ENCODE results near the gene FASN.

FASN gene

GRCh38 chr17:82118168-82118814 lies 20.3 kb upstream of the FASN start:
- no peak for DNase-seq (ENCODE audit: low read depth in 2 of 2, low spot score in 1 of 2)

- no peak for DNase-seq (ENCODE audit: low read depth in 2 of 2, low spot score in 1 of 2)
Observed at GRCh38 chr17:82117139-82118090, 19.4 kb upstream of the FASN start.

- no peak for DNase-seq (ENCODE audit: low read depth in 2 of 2, low spot score in 1 of 2)
Observed at GRCh38 chr17:82116246-82116645, 18.2 kb upstream of the FASN start.

- DNase-seq (ENCODE audit: low read depth in 2 of 2, low spot score in 1 of 2): no peak
Observed at GRCh38 chr17:82114872-82115271, 16.8 kb upstream of the FASN start.

GRCh38 chr17:82114447-82114846 lies 16.4 kb upstream of the FASN start:
- no peak for DNase-seq (ENCODE audit: low read depth in 2 of 2, low spot score in 1 of 2)

- DNase-seq (ENCODE audit: low read depth in 2 of 2, low spot score in 1 of 2): no peak
Observed at GRCh38 chr17:82113941-82114340, 15.9 kb upstream of the FASN start.

- DNase-seq (ENCODE audit: low read depth in 2 of 2, low spot score in 1 of 2): no peak
Observed at GRCh38 chr17:82113422-82113821, 15.4 kb upstream of the FASN start.

- no peak for DNase-seq (ENCODE audit: low read depth in 2 of 2, low spot score in 1 of 2)
Observed at GRCh38 chr17:82112914-82113311, 14.9 kb upstream of the FASN start.

GRCh38 chr17:82112181-82112913 lies 14.3 kb upstream of the FASN start:
- DNase-seq (ENCODE audit: low read depth in 2 of 2, low spot score in 1 of 2): no peak

- DNase-seq (ENCODE audit: low read depth in 2 of 2, low spot score in 1 of 2): no peak
Observed at GRCh38 chr17:82110298-82110697, 12.3 kb upstream of the FASN start.

GRCh38 chr17:82108961-82109475 lies 11.0 kb upstream of the FASN start:
- no peak for DNase-seq (ENCODE audit: low read depth in 2 of 2, low spot score in 1 of 2)

- no peak for DNase-seq (ENCODE audit: low read depth in 2 of 2, low spot score in 1 of 2)
Observed at GRCh38 chr17:82108496-82108945, 10.5 kb upstream of the FASN start.

GRCh38 chr17:82108038-82108437 lies 10.0 kb upstream of the FASN start:
- DNase-seq (ENCODE audit: low read depth in 2 of 2, low spot score in 1 of 2): no peak

- no peak for DNase-seq (ENCODE audit: low read depth in 2 of 2, low spot score in 1 of 2)
Observed at GRCh38 chr17:82107341-82107860, 9.4 kb upstream of the FASN start.

GRCh38 chr17:82106688-82107305 lies 8.8 kb upstream of the FASN start:
- DNase-seq (ENCODE audit: low read depth in 2 of 2, low spot score in 1 of 2): no peak

GRCh38 chr17:82105882-82106687 lies 8.0 kb upstream of the FASN start:
- DNase-seq (ENCODE audit: low read depth in 2 of 2, low spot score in 1 of 2): no peak

GRCh38 chr17:82105417-82105881 lies 7.4 kb upstream of the FASN start:
- no peak for DNase-seq (ENCODE audit: low read depth in 2 of 2, low spot score in 1 of 2)

GRCh38 chr17:82104797-82105416 lies 6.9 kb upstream of the FASN start:
- no peak for DNase-seq (ENCODE audit: low read depth in 2 of 2, low spot score in 1 of 2)

All from stimulated activated CD8-positive, alpha-beta memory T cell treated with anti-CD3 and anti-CD28 coated beads, Interleukin-4, amount 100 ng/mL, for 4 hours (primary cell).